ENCODE measurements around the gene BCKDK. TPM values are rescaled to one million over a fixed set of nuclear protein-coding genes. Genes with fewer than 3 reads are reported as not detected.

BCKDK gene
- 35.8 to 51.3 TPM (median 41.7 TPM) in 5 replicates for total RNA-seq (2022; extraction: Qiagen RNA extraction; ENCODE audit: low read depth)

DNA sequence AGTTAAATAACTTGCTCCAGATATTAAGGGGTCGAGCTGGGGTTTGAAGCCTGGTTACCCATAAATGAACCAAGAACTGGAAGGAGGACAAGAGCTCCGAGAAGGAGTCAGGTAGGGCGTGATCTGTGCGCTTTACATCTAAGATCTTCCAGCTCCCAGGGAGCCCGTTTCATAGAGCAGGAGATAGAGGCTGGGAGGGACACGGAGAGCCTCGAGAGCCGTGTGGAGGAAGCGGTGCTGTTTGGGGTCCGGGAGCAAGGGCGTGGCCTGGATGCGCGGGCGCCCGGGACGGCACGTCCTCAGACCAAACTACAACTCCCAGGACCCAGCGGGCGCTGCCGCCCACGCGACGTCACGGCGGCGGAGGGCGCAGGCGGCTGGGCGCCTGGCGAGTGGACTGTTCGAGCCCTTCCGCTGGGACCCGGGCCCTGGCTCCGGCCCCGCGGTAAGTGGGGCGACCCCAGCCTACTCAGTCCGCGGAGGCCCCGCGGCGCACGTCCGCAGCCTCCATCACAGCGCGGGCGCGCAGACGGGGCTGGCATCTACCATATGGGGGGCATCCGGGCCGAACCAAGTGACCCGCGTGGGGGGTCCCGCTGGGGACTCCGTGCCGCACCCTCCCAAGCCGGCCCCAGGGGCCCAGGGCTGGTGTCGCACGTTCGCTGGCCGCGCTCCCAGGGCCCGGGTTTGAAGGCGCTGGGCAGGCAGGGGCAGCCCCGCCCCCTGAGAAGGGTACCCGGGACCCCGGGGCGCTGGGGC, at the start of gene BCKDK:
TSS of gene BCKDK (plus strand) at position 352 of the 759 bp plus-strand sequence. CDS start 838 bp downstream, outside the sequence.

DNA sequence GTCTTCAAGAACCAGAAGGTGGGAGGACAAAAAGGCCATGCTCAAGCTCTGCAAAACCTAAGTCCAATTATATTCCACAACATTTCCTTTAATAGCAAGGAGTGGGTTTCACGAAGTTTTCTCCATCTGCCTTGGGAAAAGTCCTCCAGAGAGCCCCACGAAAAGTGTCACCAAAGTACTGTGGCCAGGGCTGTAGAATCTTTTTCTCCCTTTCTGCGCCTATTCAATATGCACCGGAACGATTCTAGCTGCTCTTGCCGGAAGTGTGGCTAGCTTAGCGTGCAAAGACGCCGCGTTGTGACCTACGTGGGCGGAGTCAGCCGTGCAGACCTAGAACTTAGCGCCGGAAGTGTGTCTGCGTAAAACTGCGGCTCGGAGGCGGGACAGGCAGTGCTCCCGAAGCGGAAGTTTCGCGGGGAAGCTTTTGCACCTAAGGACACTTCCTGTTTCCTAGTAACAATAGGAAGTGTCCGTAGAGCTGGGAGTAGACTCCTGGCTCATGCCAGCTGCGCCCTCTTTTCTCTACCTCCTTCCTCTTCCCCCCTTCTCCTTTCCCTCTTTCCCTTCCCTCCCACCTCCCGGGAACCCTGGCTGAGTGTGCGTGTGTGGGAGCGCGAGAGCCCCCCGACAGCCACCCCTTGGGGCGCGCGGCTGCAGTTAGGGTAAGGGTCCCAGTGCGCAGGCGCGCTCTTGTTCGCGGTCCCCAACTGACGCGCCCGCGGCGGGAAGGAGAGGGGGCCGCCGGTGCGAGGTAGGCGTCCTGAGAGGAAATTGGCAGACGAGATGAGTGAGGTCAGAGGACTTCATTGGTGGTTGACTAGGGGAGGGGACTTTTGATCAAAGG, 34.0 kb upstream of the BCKDK start, which contains the start of the genes ZNF646 and ZNF668:
TSS of gene ZNF646 (plus strand) at position 453 of the 844 bp plus-strand sequence. CDS start 1,903 bp downstream, outside the sequence.
TSS of gene ZNF668 (minus strand) at position 271 of the 844 bp plus-strand sequence. CDS start 9,781 bp downstream, outside the sequence.

DNA sequence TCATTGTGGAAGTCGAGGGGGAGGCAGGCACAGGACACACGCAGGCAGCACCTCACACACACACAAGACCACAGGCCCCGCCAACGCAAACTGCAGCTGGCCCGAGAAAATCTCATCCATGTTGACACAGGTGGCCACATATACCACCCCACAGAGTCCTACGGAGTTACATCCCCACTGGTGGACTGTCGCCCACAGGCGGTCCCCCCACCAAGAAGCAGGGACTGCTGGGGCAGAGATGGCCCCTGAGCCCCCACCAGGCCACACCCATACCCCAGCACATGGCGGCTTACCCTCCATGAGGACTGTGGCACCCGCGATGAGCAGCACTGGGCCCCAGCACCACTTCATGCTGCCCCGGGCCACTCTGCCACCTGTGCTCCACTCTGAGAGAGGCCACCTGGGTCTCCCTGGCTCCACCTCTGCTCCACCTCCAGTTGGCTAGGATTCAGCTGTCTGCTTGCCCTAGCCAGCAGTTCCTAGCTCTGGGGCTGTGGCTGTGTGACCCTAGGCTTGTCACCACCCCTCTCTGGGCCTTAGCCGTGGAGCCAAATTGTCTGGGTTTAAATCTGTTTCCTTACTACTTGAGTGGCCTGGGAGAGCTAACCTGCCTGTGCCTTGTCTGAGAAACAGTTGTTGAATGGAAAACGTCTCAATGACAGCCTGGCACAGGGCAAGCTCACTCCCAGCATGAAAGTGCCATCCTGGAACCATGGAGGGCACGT, 19.6 kb upstream of the BCKDK start, which contains the start of gene PRSS53:
TSS of gene PRSS53 (minus strand) at position 485 of the 725 bp plus-strand sequence. CDS start at position 351, 134 bp downstream.

DNA sequence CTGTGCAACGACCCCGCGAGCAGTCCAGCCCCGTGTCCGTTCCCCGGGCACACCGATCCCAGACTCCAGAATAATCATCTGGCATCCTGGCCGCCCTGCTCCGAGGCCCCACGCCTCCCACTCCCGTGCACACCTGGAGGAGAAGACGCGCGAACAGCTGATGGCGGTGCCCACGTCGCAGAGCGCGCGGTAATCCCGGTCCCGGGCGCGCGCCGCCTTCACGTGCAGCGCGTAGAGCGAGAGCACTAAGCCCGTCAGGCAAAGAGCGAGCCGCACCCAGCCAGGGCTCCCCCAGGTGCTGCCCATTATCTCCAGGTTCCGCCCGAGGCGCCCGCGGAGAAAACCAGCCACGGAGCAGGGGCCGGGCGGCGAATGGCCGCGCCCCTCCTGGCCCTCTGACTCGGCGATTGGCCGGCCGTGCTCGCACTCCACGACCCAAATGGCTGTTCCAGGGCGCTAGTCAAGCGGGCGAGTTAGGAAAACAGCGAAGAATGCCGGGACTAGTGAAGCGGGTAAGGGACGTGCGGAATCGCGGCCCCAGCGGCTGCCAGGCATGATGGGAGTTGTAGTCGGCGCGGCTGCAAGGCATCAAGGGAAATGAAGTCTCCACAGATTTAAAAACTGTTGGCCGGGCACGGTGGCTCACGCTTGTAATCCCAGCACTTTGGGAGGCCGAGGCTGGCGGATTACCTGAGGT, 13.6 kb upstream of the BCKDK start, which contains the start of gene VKORC1:
TSS of gene VKORC1 (minus strand) at position 374 of the 697 bp plus-strand sequence. CDS start at position 306, 68 bp downstream.

DNA sequence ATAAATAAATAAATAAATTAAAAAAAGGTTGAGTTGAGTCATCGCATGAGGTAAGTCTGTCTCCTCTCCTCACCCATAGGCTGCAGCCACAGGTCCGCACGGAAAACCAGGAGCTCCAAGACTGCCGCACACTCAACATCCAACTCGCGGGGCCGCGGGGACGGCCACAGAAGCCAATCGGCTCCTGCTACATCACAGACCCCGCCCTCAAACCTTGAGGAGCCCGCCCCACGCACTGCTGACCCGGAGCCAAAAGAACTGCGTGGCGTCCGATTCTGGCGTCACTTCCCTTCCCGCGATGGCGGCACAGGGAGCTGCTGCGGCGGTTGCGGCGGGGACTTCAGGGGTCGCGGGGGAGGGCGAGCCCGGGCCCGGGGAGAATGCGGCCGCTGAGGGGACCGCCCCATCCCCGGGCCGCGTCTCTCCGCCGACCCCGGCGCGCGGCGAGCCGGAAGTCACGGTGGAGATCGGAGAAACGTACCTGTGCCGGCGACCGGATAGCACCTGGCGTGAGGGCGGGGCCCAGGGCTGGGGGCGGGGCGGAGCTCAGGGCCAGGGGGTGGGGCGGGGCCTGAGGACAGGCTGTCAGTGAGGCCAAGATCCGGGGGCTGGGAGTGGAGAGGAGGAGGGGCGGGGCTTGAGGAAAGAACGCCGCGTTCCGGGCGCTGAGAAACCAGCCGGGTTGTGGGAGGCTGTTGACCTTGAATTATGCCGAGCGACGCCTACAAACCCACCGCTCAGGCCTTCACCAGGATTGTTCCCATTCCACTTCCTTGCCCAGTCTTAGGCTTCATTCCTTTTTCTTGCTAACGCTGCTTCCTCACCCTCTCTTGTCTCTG, 9.4 kb downstream of the BCKDK start, which contains the start of gene KAT8:
TSS of gene KAT8 (plus strand) at position 281 of the 839 bp plus-strand sequence. CDS start at position 299, 18 bp downstream.

DNA sequence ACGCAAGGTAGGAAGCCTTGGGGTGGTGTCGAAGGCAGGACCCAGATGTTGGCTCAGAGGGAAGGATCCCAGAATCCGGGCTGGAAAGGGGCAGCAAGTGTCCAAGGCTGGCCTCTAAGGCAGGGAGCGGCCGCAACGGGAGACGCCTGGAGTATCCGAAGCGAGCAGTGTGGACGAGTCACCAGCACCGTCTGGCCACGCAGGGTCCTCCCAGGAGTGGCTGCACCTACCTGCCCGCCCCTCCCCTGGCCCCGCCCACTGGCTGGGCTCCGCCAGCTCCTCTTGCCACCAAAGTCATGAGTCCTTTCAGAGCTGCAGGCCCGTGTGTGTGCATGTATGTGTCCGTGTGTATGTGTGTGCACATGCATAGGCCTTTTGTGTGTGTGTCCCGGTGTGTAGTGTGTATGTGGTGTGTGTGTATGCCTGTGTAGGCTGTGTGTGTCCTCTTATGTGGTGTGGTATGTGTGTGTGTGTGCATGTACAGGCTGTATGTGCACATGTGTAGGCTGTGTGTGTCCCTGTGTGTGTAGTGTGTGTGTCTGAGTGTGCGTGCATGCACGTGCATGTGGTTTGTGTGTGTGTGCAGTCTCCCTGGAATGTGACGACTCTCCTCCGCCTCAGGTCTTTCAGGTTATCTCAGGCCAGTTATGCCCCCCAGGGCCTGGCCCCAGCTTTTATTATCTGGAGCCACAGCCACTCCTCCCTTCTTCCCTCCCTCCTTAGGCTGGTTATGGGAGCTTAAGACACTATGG, 27.5 kb downstream of the BCKDK start, which contains the start of gene PRSS8:
TSS of gene PRSS8 (minus strand) at position 193 of the 752 bp plus-strand sequence. CDS start 229 bp downstream, outside the sequence.

DNA sequence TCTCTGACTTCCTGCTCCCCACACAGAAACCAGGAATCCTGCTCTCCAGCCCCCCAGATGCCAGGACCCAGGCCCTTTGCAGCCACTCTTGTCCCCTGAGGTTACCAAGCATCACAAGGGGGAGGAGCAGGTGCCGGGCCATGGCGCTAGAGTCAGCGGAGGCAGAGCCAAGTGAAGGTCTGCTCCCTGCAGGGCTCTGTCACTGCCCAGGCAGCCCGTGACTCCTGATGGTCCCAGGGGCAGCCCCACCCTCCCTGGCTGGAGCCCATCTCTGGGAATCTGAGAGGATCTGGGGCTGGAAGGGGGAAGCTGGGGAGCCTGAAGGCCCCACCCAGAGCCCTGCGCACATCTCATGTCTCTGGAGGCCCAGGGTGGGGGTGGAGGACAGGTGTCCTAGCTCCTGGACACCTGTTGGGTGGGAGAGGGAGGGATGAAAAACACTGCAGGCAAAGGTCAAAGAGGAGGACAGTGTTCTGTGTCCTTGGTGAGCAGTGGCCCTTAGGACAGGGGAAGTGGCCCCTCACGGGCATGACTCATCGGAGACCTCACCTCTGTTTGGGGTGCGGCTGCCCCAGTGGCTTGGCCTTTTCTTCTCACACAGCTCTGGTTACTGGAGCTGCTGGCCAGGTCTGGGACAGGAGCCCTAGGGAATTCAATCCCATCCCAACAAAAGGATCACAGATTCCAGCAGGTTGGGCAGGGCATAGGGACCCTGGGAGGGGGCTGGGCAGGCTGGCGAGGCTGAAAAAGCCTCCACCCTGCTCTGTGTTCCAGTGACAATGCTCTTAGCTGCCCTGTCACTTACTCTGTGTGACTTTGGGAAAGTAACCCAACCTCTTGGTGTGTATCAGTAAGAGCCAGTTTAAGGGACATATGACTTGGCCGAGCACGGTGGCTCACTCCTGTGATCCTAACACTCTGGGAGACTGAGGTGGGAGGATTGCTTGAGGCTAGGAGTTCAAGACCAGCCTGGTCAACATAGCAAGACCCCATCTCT, 42.0 kb downstream of the BCKDK start, which contains the start of gene PRSS36:
TSS of gene PRSS36 (minus strand) at position 173 of the 997 bp plus-strand sequence. CDS start at position 142, 31 bp downstream.

Other genes starting within 250 kb of the BCKDK start
- 24.3 to 38.7 TPM (median 36.4 TPM) in 5 replicates for gene BCL7C, start 214.3 kb upstream of the BCKDK start, total RNA-seq (2022; extraction: Qiagen RNA extraction; ENCODE audit: low read depth)
- gene CTF1, start 211.8 kb upstream of the BCKDK start, total RNA-seq (2022; extraction: Qiagen RNA extraction; ENCODE audit: low read depth): 0.09 to 0.23 TPM (median 0.16 TPM) in 4 of 5 replicates, not detected in the other
- 16.3 to 25.2 TPM (median 21.8 TPM) in 5 replicates for gene FBXL19, start 184.8 kb upstream of the BCKDK start, total RNA-seq (2022; extraction: Qiagen RNA extraction; ENCODE audit: low read depth)
- 12.1 to 15.0 TPM (median 13.6 TPM) in 5 replicates for gene ORAI3, start 159.3 kb upstream of the BCKDK start, total RNA-seq (2022; extraction: Qiagen RNA extraction; ENCODE audit: low read depth)
- gene SETD1A, start 150.6 kb upstream of the BCKDK start, total RNA-seq (2022; extraction: Qiagen RNA extraction; ENCODE audit: low read depth): 17.6 to 24.3 TPM (median 21.8 TPM) in 5 replicates
- gene HSD3B7, start 123.2 kb upstream of the BCKDK start, total RNA-seq (2022; extraction: Qiagen RNA extraction; ENCODE audit: low read depth): 12.5 to 17.3 TPM (median 14.7 TPM) in 5 replicates
- 1.4 to 2.2 TPM (median 1.7 TPM) in 5 replicates for gene STX1B, start 97.7 kb upstream of the BCKDK start, total RNA-seq (2022; extraction: Qiagen RNA extraction; ENCODE audit: low read depth)
- 62.0 to 77.3 TPM (median 76.2 TPM) in 5 replicates for gene STX4, start 74.8 kb upstream of the BCKDK start, total RNA-seq (2022; extraction: Qiagen RNA extraction; ENCODE audit: low read depth)
- 15.6 to 22.1 TPM (median 16.6 TPM) in 5 replicates for gene ZNF668, start 34.1 kb upstream of the BCKDK start, total RNA-seq (2022; extraction: Qiagen RNA extraction; ENCODE audit: low read depth)
- 9.3 to 11.3 TPM (median 9.8 TPM) in 5 replicates for gene ZNF646, start 34.0 kb upstream of the BCKDK start, total RNA-seq (2022; extraction: Qiagen RNA extraction; ENCODE audit: low read depth)
- 0.78 to 2.7 TPM (median 1.4 TPM) in 5 replicates for gene PRSS53, start 19.4 kb upstream of the BCKDK start, total RNA-seq (2022; extraction: Qiagen RNA extraction; ENCODE audit: low read depth)
- gene VKORC1, start 13.6 kb upstream of the BCKDK start, total RNA-seq (2022; extraction: Qiagen RNA extraction; ENCODE audit: low read depth): 93.5 to 141 TPM (median 138 TPM) in 5 replicates
- 34.5 to 39.9 TPM (median 37.7 TPM) in 5 replicates for gene KAT8, start 9.3 kb downstream of the BCKDK start, total RNA-seq (2022; extraction: Qiagen RNA extraction; ENCODE audit: low read depth)
- gene PRSS8, start 27.3 kb downstream of the BCKDK start, total RNA-seq (2022; extraction: Qiagen RNA extraction; ENCODE audit: low read depth): 0.21 to 0.33 TPM (median 0.24 TPM) in 5 replicates
- gene PRSS36, start 41.7 kb downstream of the BCKDK start, total RNA-seq (2022; extraction: Qiagen RNA extraction; ENCODE audit: low read depth): 0.35 to 1.1 TPM (median 0.70 TPM) in 5 replicates
- gene FUS, start 71.8 kb downstream of the BCKDK start, total RNA-seq (2022; extraction: Qiagen RNA extraction; ENCODE audit: low read depth): 510 to 596 TPM (median 534 TPM) in 5 replicates
- gene PYCARD, start 94.4 kb downstream of the BCKDK start, total RNA-seq (2022; extraction: Qiagen RNA extraction; ENCODE audit: low read depth): 24.0 to 44.0 TPM (median 40.3 TPM) in 5 replicates
- gene TRIM72, start 105.7 kb downstream of the BCKDK start, total RNA-seq (2022; extraction: Qiagen RNA extraction; ENCODE audit: low read depth): 0.01 to 0.16 TPM (median 0.03 TPM) in 4 of 5 replicates, not detected in the other
- not detected in 5 replicates for gene PYDC1, start 108.7 kb downstream of the BCKDK start, total RNA-seq (2022; extraction: Qiagen RNA extraction; ENCODE audit: low read depth)
- 2.2 to 3.4 TPM (median 2.8 TPM) in 5 replicates for gene ITGAM, start 151.6 kb downstream of the BCKDK start, total RNA-seq (2022; extraction: Qiagen RNA extraction; ENCODE audit: low read depth)
- gene ITGAX, start 246.8 kb downstream of the BCKDK start, total RNA-seq (2022; extraction: Qiagen RNA extraction; ENCODE audit: low read depth): 1.2 to 2.4 TPM (median 1.3 TPM) in 5 replicates